Middle frontal gyrus (tissue), 1 donor: ENCODE measurements around the gene MBNL1.
"Not testable (repeated sequence)": the region's sequence is repeated elsewhere in the genome, so short reads cannot be mapped to it uniquely, and the experiment has no call there.

Source experiments
- DNase-seq: peaks from one replicate; pipeline ENCODE4 v3.0.0-alpha.2; 2015; ENCODE audit warnings: low spot score; ENCODE audit errors: extremely low spot score

The MBNL1 gene

GRCh38 chr3:152399374-152399773, 130.6 kb downstream of the MBNL1 start:
- no peak for DNase-seq

- DNase-seq = no peak
Observed at GRCh38 chr3:152400887-152401286, 132.2 kb downstream of the MBNL1 start.

- DNase-seq = no peak
Observed at GRCh38 chr3:152402695-152403451, 134.1 kb downstream of the MBNL1 start.

- DNase-seq = no peak
Observed at GRCh38 chr3:152403632-152404066, 134.9 kb downstream of the MBNL1 start.

- no peak for DNase-seq
Observed at GRCh38 chr3:152404976-152405375, 136.2 kb downstream of the MBNL1 start.

GRCh38 chr3:152405915-152406802, 137.4 kb downstream of the MBNL1 start:
- no peak for DNase-seq

GRCh38 chr3:152413240-152413639, 144.5 kb downstream of the MBNL1 start:
- no peak for DNase-seq

GRCh38 chr3:152416808-152417580, 148.3 kb downstream of the MBNL1 start:
- no peak for DNase-seq

- no peak for DNase-seq
Observed at GRCh38 chr3:152419748-152420147, 151.0 kb downstream of the MBNL1 start.

GRCh38 chr3:152421162-152421561, 152.4 kb downstream of the MBNL1 start:
- DNase-seq = no peak

- DNase-seq = no peak
Observed at GRCh38 chr3:152426393-152426792, 157.7 kb downstream of the MBNL1 start.

- no peak for DNase-seq
Observed at GRCh38 chr3:152428577-152428976, 159.8 kb downstream of the MBNL1 start.

GRCh38 chr3:152430223-152431002, 161.7 kb downstream of the MBNL1 start:
- DNase-seq = peak; percentile 1

GRCh38 chr3:152434142-152434541, 165.4 kb downstream of the MBNL1 start:
- no peak for DNase-seq

- not testable (repeated sequence) for DNase-seq
Observed at GRCh38 chr3:152435210-152435609, 166.5 kb downstream of the MBNL1 start.

- DNase-seq = peak; percentile 3
Observed at GRCh38 chr3:152436707-152437590, 168.2 kb downstream of the MBNL1 start.

- DNase-seq = peak; percentile 3
Observed at GRCh38 chr3:152438181-152438580, 169.5 kb downstream of the MBNL1 start.

GRCh38 chr3:152438706-152439105, 170.0 kb downstream of the MBNL1 start:
- DNase-seq = no peak

GRCh38 chr3:152440243-152440642, 171.5 kb downstream of the MBNL1 start:
- peak; percentile 0 for DNase-seq
